ENCODE measurements around the gene CLEC2A.
A peak's percentile ranks its signal among the peaks of the same experiment; 100 is the strongest.
"Not testable (repeated sequence)": the region's sequence is repeated elsewhere in the genome, so short reads cannot be mapped to it uniquely, and the experiment has no call there.

The CLEC2A gene, protein sequence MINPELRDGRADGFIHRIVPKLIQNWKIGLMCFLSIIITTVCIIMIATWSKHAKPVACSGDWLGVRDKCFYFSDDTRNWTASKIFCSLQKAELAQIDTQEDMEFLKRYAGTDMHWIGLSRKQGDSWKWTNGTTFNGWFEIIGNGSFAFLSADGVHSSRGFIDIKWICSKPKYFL

DNA sequence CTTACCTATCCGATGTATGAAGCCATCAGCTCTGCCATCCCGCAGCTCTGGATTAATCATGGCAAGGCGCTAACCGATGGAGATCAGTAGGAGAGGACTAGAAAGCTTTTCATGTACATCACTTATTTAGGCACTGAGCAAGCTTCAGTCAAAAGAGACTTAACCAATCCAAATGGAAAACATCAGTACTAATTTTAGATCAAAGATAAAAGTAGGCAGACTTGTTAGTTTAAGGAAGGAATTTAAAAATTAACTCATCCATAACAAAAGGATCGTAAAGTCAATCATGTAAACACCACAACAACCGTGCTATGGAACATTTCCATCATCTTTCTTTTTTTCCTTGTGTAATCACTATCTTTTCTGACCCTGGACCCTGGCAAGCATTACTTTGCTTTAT, at the start of gene CLEC2A:
Gene CLEC2A (minus strand): TSS at position 101 of the 400 bp plus-strand sequence. CDS start 41 bp downstream, at position 60.
- no peak for DNase-seq

DNA sequence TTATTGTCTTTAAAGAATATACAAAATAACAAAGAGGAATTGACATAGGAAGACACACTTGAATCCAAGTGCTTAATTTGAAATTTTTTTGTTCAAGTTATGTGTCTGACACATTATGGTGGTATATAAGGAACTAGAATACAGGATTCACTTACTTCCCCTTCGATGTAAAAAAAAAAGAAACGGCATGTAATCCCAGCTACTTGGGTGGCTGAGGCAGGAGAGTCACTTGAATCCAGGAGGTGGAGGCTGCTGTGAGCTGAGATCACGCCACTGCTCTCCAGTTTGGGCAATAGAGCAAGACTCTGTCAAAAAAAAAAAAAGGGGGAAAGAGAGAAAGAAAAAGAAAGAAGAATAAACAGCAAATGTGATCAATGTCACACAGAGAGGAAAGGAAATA, 48.0 kb upstream of the CLEC2A start:
- no peak for DNase-seq

DNA sequence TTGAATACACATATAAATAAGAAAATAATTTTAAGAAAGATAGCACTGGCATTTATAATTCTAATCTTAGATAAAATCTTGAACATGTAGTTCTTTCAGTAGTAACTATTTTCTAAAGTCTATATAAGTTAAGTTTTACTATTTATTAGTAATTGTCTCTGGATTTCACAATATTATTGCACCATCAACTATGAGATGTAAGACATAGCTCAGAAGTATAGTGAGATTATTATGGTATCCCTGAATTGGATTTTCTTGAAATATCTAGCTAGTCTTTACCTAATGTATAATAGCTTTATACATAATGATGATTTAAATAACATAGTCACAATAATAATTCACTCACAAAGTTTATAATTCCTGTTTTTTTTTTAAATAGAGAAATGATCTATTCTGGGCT, 45.7 kb upstream of the CLEC2A start:
- DNase-seq: no peak

DNA sequence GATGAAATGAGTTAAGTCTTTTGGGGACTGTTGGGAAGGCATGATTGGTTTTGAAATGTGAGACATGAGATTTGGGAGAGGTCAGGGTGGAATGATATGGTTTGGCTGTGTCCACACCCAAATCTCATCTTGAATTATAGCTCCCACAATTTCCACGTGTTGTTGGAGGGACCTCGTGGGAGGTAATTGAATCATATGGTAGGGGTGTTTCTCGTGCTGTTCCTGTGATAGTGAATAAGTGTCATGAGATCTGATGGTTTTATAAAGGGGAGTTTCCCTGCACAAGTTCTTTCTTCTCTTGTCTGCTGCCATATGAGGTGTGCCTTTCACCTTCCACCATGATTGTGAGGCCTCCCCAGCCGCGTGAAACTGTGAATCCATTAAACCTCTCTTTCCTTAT, 44.5 kb upstream of the CLEC2A start:
- not testable (repeated sequence) for DNase-seq

DNA sequence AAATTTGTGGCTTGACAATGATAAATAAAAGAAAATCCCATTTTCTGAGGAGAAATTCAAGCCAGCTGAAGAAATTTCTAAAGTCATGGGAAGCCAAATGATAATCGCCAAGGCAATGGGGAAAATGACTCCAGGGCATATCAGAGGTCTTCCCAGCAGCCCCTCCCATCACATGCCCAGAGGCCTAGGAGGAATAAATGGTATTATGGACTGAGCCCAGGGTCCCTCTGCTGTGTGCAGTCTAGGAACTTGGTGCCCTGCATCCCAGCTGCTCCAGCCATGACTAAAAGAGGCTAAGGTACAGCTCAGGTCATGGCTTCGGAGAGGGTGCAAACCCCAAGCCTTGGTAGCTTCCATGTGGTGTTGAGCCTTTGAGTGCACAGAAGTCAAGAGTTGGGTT, 43.4 kb upstream of the CLEC2A start:
- DNase-seq: no peak

DNA sequence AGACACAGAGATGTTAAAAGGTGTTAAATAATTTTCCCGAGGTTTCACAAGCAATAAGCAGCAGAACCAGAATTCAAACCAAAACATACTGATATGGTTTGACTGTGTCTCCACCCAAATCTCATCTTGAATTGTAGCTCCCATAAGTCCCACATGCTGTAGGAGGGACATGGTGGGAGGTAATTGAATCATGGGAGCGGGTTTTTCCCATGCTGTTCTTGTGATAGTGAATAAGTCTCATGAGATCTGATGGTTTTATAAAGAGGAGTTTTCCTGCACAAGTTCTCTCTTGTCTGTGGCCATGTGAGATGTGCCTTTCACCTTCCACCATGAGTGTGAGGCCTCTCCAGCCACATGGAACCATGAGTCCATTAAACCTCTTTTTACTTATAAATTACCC, 42.6 kb upstream of the CLEC2A start:
- DNase-seq: not testable (repeated sequence)

DNA sequence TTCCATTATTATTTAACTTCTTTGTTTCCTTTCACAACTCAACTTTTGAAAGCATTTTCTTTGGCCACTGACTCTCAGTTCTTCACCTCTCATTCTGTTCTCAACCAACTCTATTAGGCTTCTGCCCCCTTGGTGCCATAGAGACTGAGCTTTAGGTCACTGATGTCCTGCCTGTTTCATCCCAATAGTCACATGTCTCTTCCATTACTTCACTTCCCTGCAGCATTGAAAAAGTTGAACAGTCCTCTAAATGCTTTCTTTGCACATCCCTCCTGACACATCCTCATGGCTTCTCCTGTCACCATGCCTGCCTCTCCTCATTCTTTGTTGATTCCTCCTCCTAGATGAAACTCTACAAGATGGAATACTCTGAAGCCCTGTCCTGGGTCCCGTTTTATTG, 41.8 kb upstream of the CLEC2A start:
- no peak for DNase-seq

DNA sequence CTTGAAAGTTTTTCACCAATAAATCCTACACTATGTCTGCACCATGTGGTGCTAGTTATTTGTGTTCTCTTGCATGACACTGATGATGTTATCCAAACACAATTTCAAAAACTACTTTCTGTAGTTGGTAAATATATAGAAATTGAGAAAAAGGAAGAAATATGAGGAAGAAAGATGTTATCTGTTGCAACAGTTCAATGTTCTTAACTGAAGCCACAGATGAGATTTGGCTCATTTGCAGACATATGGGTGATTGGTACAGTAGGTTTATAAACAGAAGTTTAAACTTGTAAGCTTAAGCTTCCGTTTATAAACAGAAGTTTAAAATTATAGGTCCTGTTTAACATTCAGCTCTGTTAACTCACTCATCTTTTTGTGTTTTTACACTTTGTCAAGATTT, 39.0 kb upstream of the CLEC2A start, which contains the start of gene CLEC12A:
Gene CLEC12A (plus strand): TSS at position 229 of the 400 bp plus-strand sequence. CDS start 188 bp downstream, outside the sequence.
- DNase-seq: no peak

DNA sequence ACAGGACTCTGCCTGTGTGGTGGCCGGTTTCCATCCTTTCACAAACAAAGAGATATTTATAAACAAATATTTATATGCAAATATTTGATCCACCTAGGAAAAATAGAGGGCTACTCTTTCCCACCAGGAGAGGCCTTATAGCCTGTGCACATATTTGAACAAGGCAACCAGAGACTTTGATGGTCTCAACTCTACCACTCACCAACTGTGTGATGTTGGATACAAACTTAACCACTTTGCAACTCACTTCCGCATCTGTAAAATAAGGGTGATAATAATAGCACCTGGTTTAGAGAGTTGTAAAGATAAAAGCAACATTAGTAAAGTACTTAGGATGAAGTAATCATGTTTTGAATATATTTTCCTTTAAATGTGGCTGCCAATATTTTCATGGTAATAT, 37.5 kb upstream of the CLEC2A start:
- no peak for DNase-seq

DNA sequence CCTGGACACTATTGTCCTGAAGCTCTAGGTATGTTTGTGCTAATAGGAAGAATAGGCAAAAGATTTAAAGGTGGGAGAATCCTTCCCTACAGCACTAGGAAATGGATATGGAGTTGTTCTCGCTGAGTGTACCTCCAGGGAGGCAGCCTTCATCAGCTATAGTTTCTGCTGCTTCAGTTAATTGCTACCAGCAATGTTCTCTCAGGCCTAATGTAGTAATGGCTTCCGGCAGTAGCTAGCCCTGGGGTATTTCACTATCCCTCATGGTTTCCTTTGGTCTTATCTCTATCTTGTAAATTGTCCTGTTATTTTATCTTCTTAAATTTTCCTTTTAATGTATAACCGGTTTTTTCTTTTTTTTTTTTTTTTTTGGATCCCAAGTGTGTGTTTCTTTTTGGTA, 29.7 kb upstream of the CLEC2A start:
- no peak for DNase-seq

DNA sequence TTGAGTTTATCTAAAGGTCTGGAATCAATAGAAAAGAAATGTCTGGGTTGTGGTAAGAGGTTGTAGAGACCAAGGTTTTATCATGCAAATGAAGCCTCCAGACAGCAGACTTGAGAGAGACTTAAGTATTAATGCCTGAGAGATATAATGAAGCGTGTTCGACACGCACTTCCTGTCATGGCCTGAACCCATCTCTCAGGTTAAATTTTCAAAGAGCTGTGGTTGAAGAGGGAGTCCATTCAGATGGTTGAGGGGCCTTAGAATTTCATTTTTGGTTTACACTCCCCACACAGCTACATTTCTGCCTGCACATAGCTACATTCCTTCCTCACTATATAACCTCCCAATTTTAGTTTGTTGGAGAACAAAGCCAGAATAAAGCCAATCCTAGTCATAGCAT, 28.9 kb upstream of the CLEC2A start:
- no peak for DNase-seq

DNA sequence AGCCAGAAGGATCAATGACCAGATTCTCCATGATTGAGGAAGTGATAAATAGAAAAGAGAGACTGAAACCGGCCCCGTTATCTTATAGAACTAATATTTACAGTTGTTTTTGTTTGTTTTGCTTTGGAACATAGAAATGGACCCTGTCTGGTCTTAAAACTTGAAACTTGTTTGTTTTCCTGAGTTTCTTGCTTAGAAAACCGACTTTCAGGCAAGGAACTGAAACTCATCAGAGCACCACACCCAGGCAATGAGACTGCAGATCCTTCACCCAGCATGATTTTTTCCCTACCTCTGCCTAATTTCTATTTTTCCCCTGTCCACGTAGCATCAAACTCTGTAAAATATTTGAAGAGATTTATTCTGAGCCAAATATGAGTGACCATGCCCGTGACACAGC, 28.4 kb upstream of the CLEC2A start:
- no peak for DNase-seq

DNA sequence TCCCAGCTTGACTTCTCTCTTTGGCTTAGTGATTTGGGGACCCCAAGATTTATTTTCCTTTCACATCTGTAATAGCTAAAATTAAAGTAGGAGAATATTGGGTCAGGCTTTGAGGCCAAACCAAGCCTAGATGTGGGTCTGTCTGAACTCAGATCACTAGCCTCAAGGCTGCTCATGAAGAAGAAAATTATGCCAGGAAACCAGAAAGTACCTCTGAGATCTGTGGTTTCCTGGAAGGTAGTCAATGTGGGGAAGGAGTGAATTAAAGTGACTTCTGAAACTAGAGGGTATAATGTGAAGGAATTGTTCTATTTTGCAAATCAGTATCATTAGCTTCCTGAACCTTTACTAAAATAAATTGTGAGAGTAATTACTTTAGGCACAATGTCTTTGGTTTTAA, 25.7 kb upstream of the CLEC2A start:
- DNase-seq: peak; percentile 17 to 69

DNA sequence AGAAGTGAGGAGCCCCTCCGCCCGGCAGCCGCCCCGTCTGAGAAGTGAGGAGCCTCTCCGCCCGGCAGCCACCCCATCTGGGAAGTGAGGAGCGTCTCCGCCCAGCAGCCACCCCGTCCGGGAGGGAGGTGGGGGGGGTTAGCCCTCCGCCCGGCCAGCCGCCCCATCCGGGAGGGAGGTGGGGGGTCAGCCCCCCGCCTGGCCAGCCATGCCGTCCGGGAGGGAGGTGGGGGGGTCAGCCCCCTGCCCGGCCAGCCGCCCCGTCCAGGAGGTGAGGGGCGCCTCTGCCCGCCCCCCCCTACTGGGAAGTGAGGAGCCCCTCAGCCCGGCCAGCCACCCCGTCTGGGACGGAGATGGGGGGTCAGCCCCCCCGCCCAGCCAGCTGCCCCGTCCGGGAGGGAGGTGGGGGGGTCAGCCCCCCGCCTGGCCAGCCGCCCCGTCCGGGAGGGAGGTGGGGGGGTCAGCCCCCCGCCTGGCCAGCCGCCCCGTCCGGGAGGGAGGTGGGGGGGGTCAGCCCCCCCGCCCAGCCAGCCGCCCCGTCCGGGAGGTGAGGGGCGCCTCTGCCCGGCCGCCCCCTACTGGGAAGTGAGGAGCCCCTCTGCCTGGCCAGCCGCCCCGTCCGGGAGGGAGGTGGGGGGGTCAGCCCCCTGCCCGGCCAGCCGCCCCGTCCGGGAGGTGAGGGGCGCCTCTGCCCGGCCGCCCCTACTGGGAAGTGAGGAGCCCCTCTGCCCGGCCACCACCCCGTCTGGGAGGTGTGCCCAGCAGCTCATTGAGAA, 21.0 kb upstream of the CLEC2A start:
- not testable (repeated sequence) for DNase-seq

DNA sequence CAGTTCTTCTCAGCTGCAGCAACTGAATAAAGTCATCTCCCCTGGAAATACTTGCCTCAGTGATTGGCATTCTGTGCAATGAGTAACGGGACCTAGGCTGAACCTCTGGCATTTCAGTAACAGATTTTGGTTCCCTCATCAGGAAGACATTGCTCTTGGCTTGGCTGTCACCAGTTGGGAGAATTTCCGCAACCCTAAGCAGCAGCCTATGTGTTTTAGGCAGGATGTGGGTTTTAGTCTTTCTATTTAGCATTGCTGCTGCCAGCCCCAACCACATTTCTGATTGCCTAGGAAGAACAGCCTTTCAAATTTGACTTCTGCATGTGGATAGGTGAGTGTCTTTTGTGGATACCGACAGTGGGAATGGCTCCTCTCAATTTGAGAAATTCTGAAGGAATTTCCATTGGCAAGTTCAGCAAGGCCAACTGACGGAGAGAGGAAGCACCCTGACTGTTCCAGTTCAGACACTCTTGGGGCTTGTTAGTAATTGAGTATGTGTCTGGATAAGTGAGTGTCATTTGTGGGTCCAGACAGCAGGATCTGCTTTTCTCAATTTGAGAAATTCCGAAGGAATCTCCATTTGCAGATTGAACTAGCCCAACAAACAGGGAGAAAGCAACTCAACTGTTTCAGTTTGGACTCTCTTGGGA, 19.0 kb upstream of the CLEC2A start:
- DNase-seq: peak; percentile 33 to 59

DNA sequence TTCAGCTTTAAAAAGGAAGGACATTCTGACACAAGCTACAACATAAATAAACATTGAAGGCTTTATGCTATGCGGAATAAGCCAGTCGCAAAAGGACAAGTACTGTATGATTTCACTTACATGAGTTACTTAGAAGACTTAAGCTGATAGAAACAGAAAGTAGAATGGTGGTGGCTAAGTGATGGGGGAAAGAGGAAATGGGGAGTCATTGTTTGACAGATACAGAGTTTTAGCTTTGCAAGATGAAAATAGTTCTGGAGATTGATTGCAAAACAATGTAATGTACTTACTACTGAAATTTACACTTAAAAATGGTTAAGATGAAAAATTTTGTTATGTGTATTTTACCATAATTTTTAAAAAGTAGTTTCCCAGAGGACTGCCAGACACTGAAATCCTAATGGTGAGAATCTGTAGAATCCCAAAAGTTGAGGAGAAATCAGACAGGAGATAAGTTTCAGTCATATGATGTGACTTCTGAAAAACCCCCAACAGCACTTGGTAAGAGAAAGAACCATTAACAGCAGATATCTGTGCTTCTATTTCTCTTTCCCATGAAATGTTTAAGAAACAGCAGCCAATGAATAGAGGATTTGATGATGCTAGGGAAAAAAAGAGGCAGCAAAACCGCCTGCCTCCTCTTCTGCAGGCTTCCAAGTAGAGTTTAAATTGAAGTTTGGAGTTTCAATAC, 16.6 kb upstream of the CLEC2A start:
- peak; percentile 16 to 45 for DNase-seq

DNA sequence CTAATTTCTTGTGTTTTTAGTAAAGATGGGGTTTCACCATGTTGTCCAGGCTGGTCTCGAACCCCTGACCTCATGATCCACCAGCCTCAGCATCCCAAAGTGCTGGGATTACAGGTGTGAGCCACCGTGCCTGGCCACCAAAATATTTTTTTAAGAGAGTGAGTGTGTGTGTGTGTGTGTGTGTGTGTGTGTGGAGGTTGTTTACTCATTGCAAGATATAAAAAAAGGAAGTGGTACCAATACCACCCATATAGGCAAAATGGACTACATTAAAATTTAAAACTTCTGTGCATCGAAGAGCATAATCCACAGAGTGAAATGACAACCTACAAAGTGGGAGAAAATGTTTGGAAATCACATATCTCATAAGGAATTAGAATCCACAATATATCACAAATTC, 15.5 kb upstream of the CLEC2A start:
- DNase-seq: peak in 1 of 2 donors; percentile 8

DNA sequence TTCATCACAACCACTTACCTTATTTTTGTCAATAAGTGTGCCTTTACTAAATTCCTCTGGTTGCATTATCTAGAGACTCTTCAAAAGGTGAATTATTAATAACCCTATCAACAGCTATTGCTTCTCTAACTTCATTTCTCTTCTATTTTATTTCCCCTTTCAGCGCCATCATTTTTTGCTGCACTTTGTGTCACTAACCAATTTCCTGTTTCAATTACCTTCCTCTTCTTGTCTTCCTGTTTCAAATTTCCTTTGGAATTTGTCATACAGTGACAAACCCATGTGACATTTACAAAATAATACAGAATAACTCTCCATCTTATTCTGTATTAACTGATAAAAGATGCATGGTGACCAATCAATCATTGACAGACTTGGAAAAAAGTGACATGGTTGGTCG, 12.2 kb upstream of the CLEC2A start:
- no peak for DNase-seq

DNA sequence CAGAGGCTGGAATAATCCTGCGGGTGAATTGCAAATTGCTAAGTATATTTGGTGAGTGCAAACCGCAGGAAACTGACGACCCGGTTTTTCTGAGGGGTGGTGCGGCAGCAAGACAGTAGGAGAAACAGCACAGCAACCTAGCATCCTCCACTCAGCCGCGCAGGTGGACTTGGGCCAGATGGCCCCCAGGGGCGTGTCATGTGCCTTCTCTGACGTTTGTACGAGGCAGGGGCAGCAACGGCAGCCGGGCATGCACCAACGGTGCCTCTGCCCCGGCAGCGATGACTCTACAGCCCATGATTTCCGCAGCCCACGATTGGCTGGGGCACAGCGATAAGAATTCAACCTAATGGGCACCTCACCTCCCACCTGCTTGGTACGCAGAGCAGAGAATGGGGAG, 11.1 kb upstream of the CLEC2A start:
- DNase-seq: peak; percentile 21 to 71

DNA sequence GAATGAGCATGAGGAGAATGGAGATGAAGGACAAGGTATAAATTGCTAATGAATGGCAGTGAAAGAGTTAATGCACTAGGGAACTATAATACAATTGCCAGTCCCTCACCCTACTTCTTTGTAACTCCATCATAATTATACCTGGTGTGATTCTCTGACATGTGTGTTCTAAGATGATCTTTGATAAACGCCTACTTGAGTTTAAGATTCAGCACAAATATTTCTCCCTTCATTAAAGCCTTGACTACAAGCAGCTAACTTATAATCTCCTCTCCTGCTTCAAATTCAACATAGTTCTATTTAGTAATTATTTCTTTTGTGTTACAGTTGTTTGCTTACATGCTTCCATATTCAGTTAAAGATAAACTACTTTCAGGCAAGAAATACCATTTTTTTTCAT, 9.7 kb upstream of the CLEC2A start:
- DNase-seq: no peak

DNA sequence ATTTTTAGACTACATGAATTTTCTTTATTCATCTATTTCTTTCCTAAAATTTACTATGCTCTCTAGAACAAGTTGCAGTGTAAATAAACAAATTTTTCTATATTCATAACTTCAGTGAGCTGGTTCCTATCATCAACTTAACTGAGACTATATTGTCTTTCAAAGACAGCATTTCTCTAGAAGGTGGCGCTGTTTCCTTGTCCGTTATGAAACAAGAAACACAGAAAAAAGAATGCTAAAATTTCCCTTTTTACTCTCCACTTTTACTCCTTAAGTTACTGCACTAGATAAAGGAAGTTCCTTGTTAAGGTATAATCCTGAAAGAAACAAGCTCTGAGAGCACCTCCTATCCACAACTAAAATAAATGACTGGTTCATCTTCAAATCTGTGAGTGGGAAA, 8.2 kb upstream of the CLEC2A start:
- peak in 1 of 2 donors; percentile 42 for DNase-seq

DNA sequence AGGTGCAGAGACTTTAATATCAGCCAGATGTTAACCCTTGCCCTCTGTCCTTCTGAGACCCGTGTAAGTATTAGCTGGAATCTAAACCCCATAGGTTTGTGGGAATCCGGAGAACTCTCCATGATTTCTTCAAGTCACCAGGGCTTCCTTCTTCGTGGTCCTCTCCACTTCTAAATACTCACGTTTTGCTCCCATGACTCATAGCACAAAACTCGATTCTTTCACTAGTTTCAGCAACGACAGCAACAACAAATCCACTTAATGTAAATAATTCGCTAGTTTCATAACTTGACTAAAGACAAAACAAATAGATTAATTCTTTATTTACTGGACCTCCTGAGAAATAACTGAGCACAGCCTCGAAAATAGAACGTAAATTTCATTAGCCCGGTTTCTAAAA, 4.4 kb upstream of the CLEC2A start:
- no peak for DNase-seq

DNA sequence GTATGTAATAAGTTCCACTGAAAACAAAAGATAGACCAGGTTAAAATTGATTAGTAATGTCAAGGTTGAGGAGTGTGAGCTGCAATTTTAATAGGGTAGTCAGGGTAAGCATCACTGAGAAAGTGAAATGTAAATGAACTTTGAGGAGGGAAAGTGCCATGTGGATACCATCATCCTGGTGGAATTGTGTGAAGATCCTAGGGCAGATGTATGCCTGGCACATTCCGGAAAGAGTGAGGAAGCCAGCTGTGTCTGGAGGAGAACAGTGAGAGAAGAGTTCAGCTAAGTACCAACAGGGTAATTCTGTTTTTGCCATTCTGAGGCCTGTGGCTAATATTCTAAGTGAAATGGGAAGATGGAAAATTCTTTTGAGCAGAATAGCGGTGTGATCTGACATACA, 2.9 kb upstream of the CLEC2A start:
- DNase-seq: no peak

DNA sequence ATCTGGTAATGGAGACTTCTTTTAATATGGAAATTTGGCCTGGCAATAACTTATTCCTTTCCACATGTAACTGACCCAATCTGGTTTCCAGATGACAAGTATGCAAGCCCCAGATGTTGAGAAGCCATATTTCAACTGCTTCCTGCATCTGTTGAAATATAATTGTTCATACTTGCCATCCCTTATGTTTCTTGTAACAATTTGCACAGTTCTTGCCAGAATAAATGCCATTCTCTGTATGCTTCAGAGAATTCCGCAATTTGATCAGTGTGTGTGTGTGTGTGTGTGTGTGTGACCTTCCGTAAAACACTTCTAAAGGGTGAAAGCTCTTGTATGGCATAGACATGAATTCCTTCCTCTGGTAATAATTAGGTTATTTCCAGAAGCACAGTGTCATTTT, 1.8 kb upstream of the CLEC2A start:
- DNase-seq: no peak

All from CD4-positive, alpha-beta T cell treated with Interferon alpha-2 for 1 hour (primary cell).